DMS53 (cell line): Measurements from ENCODE around the gene MSH3.

Experiments used
- DNase-seq: peaks from one replicate; lab custom pipeline; 2025; lab: John Stamatoyannopoulos, UW

Gene MSH3

DNA sequence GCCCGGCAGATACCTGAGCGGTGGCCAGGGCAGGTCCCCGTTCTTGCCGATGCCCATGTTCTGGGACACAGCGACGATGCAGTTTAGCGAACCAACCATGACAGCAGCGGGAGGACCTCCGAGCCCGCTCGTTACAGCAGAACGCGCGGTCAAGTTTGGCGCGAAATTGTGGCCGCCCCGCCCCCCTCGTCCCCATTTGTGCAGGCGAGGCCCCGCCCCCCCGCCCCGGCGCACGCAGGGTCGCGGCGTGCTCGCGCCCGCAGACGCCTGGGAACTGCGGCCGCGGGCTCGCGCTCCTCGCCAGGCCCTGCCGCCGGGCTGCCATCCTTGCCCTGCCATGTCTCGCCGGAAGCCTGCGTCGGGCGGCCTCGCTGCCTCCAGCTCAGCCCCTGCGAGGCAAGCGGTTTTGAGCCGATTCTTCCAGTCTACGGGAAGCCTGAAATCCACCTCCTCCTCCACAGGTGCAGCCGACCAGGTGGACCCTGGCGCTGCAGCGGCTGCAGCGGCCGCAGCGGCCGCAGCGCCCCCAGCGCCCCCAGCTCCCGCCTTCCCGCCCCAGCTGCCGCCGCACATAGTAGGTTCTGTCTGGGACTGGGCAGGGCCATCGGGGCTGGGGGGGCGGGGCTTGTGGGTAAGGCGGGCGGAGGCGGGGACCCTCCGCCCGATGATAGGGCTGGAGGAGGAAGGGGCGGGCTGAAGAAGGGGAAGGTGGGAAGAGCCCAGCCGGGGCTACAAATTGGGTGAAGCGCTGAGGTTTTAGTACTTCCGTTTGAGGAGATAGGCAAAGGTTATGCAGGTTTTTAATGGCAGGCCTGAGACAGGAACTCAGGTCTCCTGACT is at the start of gene MSH3, which contains the start of gene DHFR:
TSS of gene MSH3 (plus strand) at position 262 of the 840 bp plus-strand sequence. CDS start at position 338, 76 bp downstream.
TSS of gene DHFR (minus strand) at position 593 of the 840 bp plus-strand sequence. CDS start at position 99, 494 bp downstream.
- peak; percentile 96 for DNase-seq

DNA sequence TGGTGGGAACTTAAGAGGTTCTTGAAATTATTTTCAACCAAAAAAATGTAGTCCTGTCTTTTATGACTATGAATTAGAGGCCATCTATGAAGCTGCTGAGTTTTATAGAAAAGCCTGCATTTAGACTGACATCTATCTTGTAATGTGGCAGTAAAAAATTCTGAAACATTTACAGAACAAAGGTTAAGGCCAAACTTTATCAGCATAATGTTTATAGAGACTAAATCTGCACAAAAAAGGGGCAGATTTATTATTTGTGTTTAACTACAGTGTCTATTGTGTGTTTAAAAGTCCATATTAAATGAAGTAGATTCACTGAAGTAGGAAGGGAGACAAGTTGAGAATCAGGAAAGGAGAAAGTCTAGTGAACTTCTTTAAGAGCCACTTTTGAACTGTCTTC is 47.1 kb upstream of the MSH3 start:
- no peak for DNase-seq

GRCh38 chr5:80607832-80608231 is 46.6 kb upstream of the MSH3 start:
- no peak for DNase-seq

DNA sequence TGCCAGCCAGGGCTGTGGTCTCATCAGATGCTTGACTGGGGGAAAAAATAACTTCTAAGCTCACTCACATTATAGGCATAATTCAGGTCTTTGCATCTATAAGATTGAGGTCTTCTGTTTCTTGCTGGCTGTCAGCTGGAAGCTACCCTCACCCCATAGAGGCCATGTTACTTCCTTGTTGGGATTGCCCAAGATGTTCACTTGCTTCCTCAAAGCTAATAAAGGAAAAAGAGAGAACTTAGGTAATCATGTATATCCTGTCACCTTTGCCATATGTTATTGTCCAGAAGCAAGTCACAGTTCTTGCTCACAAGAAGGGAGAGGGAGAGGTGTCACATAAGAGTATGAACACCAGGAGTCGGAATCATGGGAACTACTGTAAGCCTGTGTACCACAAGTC is 45.7 kb upstream of the MSH3 start:
- no peak for DNase-seq

DNA sequence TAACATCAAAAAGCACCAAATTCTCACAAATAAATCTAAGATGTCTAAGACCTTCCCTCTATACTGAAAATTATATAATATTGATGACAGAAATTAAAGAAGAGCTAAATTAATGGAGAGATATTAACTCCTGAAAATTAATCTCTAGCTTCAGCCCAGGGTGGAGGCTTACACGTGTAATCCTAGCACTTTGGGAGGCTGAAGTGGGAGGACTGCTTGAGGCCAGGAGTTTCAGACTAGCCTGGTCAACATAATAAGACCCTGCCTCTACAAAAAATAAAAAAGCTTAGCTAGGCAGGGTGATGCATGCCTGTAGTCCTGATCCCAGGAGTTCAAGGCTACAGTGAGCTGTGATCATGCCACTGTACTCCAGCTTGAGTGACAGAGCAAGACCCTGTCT is 44.8 kb upstream of the MSH3 start:
- DNase-seq = no peak

GRCh38 chr5:80615266-80615914 is 39.1 kb upstream of the MSH3 start:
- DNase-seq = no peak

- DNase-seq = no peak
These were observed 36.0 kb upstream of the MSH3 start for GRCh38 chr5:80618438-80618837.

DNA sequence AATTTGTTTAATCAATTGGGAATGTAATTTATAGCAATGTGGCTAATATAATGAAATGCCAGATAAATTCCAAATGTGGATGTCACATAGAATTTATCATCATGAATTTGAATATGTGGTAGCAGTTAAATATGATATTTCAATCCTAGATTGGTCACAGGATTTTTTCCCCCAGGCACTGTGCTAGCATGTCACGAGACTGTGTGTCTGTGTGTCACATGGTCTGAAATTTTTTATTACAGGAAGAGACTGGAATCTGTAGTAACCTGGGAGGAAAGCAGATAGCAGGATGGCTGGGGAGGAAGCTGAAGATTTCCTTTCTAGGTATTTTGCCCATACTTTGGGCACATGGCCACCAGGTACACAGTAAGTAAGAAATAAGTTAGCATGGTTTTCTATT is 35.4 kb upstream of the MSH3 start:
- DNase-seq = no peak

DNA sequence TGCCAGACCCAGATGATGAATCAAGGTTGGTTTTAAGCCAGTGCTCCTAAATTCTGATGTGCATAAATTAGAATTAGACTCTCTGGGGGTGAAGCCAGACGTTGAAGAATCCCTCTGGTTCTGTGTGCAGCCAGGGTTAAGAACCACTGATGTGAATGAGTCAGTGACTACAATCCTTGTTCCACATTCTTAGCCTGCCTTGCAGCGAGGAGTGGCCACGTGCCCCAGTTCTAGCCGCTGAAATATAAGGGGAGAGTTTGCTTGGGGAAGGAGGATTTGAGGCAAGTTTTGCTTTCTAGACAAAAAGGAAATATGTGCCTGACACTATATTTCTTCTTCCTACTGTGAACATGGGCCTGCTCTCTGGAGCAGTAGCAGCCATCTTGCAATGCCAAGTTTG is 34.2 kb upstream of the MSH3 start:
- DNase-seq = no peak

DNA sequence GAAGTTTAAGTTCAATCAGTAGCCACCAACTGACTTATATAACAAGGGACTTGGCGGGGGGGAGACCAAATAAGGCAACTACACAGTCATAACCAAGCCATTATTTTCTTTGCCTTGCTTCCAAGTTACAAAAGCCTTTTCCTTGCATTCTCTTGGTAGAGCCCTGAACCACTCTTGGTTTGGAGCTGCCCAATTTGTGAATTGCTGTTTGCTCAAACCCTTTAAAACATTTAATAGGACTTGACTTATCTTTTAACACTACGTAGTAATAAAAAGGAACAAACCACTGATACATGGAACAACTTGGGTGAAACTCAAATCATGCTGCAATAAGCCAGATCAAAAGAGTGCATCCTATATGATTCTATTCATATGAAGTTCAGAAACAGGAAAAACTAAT is 31.7 kb upstream of the MSH3 start:
- DNase-seq = no peak

- peak; percentile 62 for DNase-seq
These were observed 30.5 kb upstream of the MSH3 start for GRCh38 chr5:80623999-80624398.

DNA sequence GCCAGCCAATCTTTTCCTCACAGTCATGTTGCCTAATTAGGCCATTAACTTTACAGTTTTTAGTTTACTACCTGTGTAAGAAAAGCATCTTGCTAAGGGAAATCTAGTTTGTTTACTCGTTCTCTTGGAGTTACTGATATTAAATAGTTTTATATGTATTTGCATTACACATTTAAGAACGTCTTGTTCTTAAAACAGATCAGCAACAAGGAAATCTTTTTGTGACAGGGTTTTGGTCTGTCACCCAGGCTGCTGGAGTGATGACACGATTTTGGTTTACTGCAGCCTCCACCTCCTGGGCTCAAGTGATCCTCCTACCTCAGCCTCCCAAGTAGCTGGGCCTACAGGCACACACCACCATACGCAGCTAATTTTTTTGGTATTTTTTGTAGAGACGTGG is 29.2 kb upstream of the MSH3 start:
- no peak for DNase-seq

- DNase-seq = no peak
These were observed 25.2 kb upstream of the MSH3 start for GRCh38 chr5:80629281-80629680.

- DNase-seq = no peak
These were observed 22.9 kb upstream of the MSH3 start for GRCh38 chr5:80631278-80632259.

DNA sequence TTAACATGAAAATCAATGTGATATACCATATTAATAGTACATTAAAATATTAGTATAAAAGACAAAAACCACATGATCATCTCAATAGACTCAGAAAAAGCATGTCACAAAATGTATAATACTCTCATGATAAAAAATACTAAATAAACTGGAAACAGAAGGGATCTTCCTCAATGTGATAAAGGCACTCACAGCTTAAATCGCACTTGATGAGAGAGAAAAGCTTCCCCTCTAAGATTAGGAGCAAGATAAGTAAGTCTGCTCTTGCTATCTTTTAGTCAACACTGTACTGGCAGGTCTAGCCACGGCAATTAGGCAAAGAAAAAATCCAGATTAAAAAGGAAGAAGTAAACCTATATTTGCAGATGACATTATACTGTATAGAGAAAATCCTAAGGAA is 21.8 kb upstream of the MSH3 start:
- DNase-seq = no peak

DNA sequence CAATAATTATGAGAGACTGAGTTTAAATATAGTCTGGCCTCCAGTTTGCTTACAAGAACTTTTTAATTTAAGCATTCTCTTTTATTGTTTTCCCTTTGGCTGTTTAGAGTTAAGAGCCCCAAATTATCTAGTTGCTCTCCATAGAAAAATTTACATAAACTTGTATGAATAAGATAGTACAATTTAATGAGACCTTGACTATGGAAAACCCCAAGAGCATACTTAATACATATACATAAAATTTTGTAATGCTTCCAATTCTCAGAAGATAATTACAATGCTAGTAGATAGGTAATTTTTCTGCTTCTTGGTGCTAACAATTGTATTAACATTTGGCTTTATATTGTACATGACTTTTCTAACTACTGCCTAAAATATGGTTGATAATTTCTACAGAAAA is 20.3 kb upstream of the MSH3 start:
- DNase-seq = no peak

DNA sequence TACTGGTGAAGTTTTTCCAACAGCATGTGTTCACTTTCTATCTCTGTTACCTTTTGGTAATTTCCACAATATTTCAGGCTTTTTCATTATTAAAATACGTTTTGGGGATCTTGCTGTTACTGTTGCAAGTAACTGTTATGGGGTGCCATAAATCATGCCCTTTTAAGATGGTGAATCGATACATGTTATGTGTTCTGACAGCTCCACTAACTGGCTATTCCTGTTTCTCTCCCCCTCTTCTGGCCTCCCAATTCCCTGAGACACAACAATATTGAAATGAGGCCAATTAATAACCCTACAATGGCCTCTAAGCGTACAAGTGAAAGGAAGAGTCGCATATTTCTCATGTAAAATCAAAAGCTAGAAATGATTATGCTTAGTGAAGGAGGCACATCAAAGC is 13.1 kb upstream of the MSH3 start:
- no peak for DNase-seq

GRCh38 chr5:80644900-80645299 is 9.6 kb upstream of the MSH3 start:
- DNase-seq = no peak

DNA sequence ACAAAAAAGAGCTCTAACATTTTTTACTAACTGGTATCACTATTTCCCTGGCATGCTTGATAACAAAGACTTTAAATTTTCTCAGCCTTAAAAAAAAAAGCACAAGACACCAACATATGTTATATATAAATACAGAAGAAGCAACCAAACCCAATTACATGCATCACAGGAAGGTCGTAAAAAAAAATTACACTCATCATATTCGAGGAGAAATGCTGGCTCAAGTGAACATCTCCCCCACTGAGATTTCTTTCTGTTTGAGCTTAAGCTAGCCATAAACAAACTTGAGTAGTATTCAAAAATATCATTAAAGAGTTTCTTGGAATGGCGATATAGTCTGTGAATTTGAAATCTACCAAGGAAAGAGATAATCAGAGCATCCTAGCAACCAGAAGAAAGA is 7.5 kb upstream of the MSH3 start:
- DNase-seq = no peak

DNA sequence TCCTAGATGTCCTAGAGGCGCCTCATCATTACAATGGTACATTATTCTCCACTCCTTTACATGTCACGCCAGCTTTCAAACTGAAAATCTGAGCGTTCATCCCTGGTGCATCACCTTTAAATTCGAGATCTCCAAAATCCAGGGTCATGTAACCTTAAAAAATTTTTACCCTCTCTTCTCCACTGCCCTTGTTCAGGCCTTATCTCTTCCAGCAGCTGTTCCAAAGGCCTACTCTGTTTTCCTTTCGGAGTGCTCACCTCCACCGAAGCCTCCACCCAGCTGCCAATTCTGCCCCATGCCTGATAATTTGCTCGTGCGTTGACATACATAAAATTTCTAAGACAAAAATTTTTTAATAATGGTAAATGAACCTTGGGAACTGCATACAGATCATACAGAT is 950 bp upstream of the MSH3 start:
- peak; percentile 19 for DNase-seq

- DNase-seq = peak; percentile 69
These were observed 430 bp upstream of the MSH3 start for GRCh38 chr5:80654054-80654390.

DNA sequence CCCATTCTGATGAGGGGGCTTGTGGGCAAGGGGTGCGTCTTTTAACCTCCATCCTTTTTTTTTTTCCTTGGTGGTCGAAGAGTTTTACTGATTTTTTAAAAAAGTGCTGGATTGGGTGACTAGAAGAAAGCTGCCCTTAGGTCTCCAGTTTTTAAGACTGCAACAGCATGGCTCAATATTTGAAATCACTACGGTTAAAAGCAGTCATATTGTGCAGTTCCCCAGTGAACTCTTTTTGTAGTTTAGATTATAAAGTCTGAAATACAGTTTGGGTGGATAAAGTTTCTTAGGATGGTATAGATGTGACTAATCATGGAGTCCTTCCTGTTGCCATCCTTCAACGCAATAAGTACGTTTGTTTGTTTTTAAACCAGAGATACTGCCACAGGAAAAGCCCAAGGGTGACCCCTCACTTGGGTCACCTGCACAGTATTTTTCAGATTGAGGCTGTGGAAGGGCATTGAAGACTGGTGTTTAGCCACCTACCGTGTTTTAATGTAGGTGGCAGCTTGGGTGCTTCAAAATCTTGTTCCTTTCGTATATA is 851 bp downstream of the MSH3 start:
- peak; percentile 57 for DNase-seq
